Gastroesophageal sphincter (tissue), 4 donors: ENCODE measurements around the gene KLF5. TPM values are rescaled to one million over a fixed set of nuclear protein-coding genes. Genes with fewer than 3 reads are reported as not detected.

Experiments used
- ATAC-seq: fragments of 150-250 bp; one replicate; pipeline ENCODE4 v1.9.1; 2016; ENCODE audit warnings: mild to moderate bottlenecking, moderate library complexity
- H3K27ac ChIP-seq, 4 donors: fragments of 200-600 bp; sonication (generic) in 3 of 4; 1 replicate in 3 of 4; 2 replicates in 1 of 4; pipeline ENCODE4 v1.5.1; 2016 to 2019
- H3K27me3 ChIP-seq: fragments of 200-600 bp; sonication (generic); one replicate; pipeline ENCODE4 v1.5.1; 2019
- H3K36me3 ChIP-seq, 2 donors: fragments of 200-600 bp; sonication (generic); one replicate each; pipeline ENCODE4 v1.5.1; 2019; ENCODE audit warnings: control low read depth in 1 of 2
- H3K4me1 ChIP-seq, 3 donors: fragments of 200-600 bp; sonication (generic); 1 replicate in 2 of 3; 2 replicates in 1 of 3; pipeline ENCODE4 v1.5.1; 2016 to 2019; ENCODE audit warnings: control low read depth in 2 of 3
- H3K4me3 ChIP-seq, 2 donors: fragments of 200-600 bp; sonication (generic); one replicate each; pipeline ENCODE4 v1.5.1; 2019; ENCODE audit warnings: mild to moderate bottlenecking in 1 of 2, moderate library complexity in 1 of 2
- H3K9me3 ChIP-seq, 3 donors: fragments of 200-600 bp; sonication (generic); one replicate each; pipeline ENCODE4 v1.5.1; 2017 to 2019; ENCODE audit warnings: control low read depth in 2 of 3
- CTCF ChIP-seq, 4 experiments: fragments of 200-600 bp in 2 of 4; fragments of 450-650 bp in 2 of 4; sonication (generic) in 1 of 4; IDR thresholded peaks; one replicate each; pipeline ENCODE4 v1.5.1; 2017 to 2019; ENCODE audit warnings: antibody characterized with exemption in 4 of 4, mild to moderate bottlenecking in 2 of 4, moderate library complexity in 2 of 4
- EP300 ChIP-seq: sonication (generic); formaldehyde crosslinking; IDR thresholded peaks from one replicate; pipeline ENCODE4 v1.6.1; 2017; ENCODE audit warnings: antibody characterized with exemption, mild to moderate bottlenecking
- POLR2A ChIP-seq, 2 donors: fragments of 450-650 bp; IDR thresholded peaks; one replicate each; pipeline ENCODE4 v1.6.1; 2017; ENCODE audit warnings: antibody characterized with exemption in 2 of 2, mild to moderate bottlenecking in 2 of 2, moderate library complexity in 1 of 2
- POLR2AphosphoS5 ChIP-seq: sonication (generic); formaldehyde crosslinking; IDR thresholded peaks from one replicate; pipeline ENCODE4 v1.6.1; 2017; ENCODE audit warnings: antibody characterized with exemption
- WGBS, 2 donors: methylation state at CpG; one replicate each; pipeline ENCODE4 v1.1.5; 2018; ENCODE audit warnings: low coverage in 1 of 2; 5-methylcytosine and 5-hydroxymethylcytosine counted together
- total RNA-seq, 4 donors: library from RNA; depleted of rRNA; stranded (reverse); fragments of >200 nt; gene quantifications; one replicate each; pipeline ENCODE4 v1.1.0, GENCODE V29; 2016

Gene KLF5
- total RNA-seq, 4 donors from 2014 or later, result 2.5 to 22.7 (median 4.9) TPM

GRCh38 chr13:73054712-73055111 is 4.1 kb upstream of the KLF5 start:
- ATAC-seq, result no peak
- whole genome bisulfite sequencing, 2 donors, result 66 to 76% methylated on average over 4 to 5 of the region's 5 CpGs
- no peak overlapping the region for H3K4me3 ChIP-seq
- no peaks in the 10 kb centered on the region for H3K9me3 ChIP-seq
- no peaks in the 10 kb centered on the region for H3K27me3 ChIP-seq
- peaks cover 0 to 11% (median 0%) of the 10 kb centered on the region in 3 donors for H3K4me1 ChIP-seq
- H3K27ac ChIP-seq, result no peak overlapping the region
- TF ChIP-seq CTCF (IDR thresholded peaks at IDR 0.05) (no peak), EP300 (no peak)
- H3K36me3 ChIP-seq, result no peaks in the 10 kb centered on the region

GRCh38 chr13:73055813-73056564 is 2.8 kb upstream of the KLF5 start:
- Histone ChIP-seq H3K4me3 (no peak overlapping the region), H3K27ac (no peak overlapping the region), H3K36me3 (no peaks in the 10 kb centered on the region), H3K9me3 (no peaks in the 10 kb centered on the region), H3K27me3 (no peaks in the 10 kb centered on the region), H3K4me1 (peaks cover 0 to 11% (median 0%) of the 10 kb centered on the region in 3 donors)
- TF ChIP-seq EP300 (no peak), CTCF (IDR thresholded peaks at IDR 0.05) (no peak), POLR2A (IDR thresholded peaks at IDR 0.05) (no peak), POLR2AphosphoS5 (no peak)
- ATAC-seq, result no peak
- 57 to 71% methylated on average over 8 of the region's 8 CpGs for WGBS, 2 donors

GRCh38 chr13:73056565-73056962 is 2.2 kb upstream of the KLF5 start:
- WGBS, 2 donors, result 84 to 100% methylated on average over 4 of the region's 4 CpGs
- no peak for ATAC-seq
- TF ChIP-seq CTCF (IDR thresholded peaks at IDR 0.05), result no peak
- no peak for TF ChIP-seq POLR2AphosphoS5
- no peak for TF ChIP-seq POLR2A (IDR thresholded peaks at IDR 0.05)
- TF ChIP-seq EP300, result no peak
- H3K4me3 ChIP-seq, result no peak overlapping the region
- H3K4me1 ChIP-seq, result peaks cover 0 to 15% (median 3%) of the 10 kb centered on the region in 3 donors
- no peak overlapping the region for H3K27ac ChIP-seq
- H3K27me3 ChIP-seq, result no peaks in the 10 kb centered on the region
- H3K36me3 ChIP-seq, result no peaks in the 10 kb centered on the region
- no peaks in the 10 kb centered on the region for H3K9me3 ChIP-seq

- Histone ChIP-seq H3K4me3 (no peak overlapping the region), H3K4me1 (peaks cover 0 to 21% (median 4%) of the 10 kb centered on the region in 3 donors), H3K9me3 (no peaks in the 10 kb centered on the region), H3K27ac (peak overlapping the region in 1 of 4 donors; percentile 87), H3K27me3 (no peaks in the 10 kb centered on the region), H3K36me3 (no peaks in the 10 kb centered on the region)
- 77 to 90% methylated on average over 4 of the region's 4 CpGs for WGBS, 2 donors
- ATAC-seq, result no peak
- no peak for TF ChIP-seq POLR2AphosphoS5
- no peak for TF ChIP-seq POLR2A (IDR thresholded peaks at IDR 0.05)
- TF ChIP-seq CTCF (IDR thresholded peaks at IDR 0.05), result no peak
- no peak for TF ChIP-seq EP300
Observed at GRCh38 chr13:73057284-73058063, 1.3 kb upstream of the KLF5 start.

GRCh38 chr13:73058064-73058313 is 816 bp upstream of the KLF5 start:
- H3K27ac ChIP-seq, result peak overlapping the region in 3 of 4 donors; percentile 75 to 87 (median 84)
- WGBS, 2 donors, result 16 to 21% methylated on average over 6 of the region's 6 CpGs

More at GRCh38 chr13:73058064-73058313, 816 bp upstream of the KLF5 start:
- no peak for TF ChIP-seq POLR2A (IDR thresholded peaks at IDR 0.05)
- TF ChIP-seq CTCF (IDR thresholded peaks at IDR 0.05), result no peak
- no peak for TF ChIP-seq EP300
- no peak for TF ChIP-seq POLR2AphosphoS5
- Histone ChIP-seq H3K4me3 (peak overlapping the region; percentile 48 to 85), H3K36me3 (no peaks in the 10 kb centered on the region), H3K4me1 (peaks cover 0 to 21% (median 4%) of the 10 kb centered on the region in 3 donors), H3K27me3 (no peaks in the 10 kb centered on the region), H3K9me3 (no peaks in the 10 kb centered on the region)
- no peak for ATAC-seq
